A673 (cell line): ENCODE results near the gene NIT1. TPM values are rescaled to one million over a fixed set of nuclear protein-coding genes. Genes with fewer than 3 reads are reported as not detected.
"Not testable (repeated sequence)": the region's sequence is repeated elsewhere in the genome, so short reads cannot be mapped to it uniquely, and the experiment has no call there.

ENCODE experiments used
- BruUV-seq: library from RNA; stranded (reverse); fragments of 400-500 nt; replicated peaks from 2 replicates; lab custom pipeline; 2021; lab: Mats Ljungman, UMichigan
- CTCF ChIA-PET: fragments of 300-600 bp; sonication (Branson Sonifier 250); formaldehyde crosslinking; loops from one replicate; lab custom pipeline; 2022; ENCODE audit warnings: antibody characterized with exemption; lab: Charles Lee
- POLR2A ChIA-PET: fragments of 300-600 bp; sonication (Branson Sonifier 250); formaldehyde crosslinking; loops from one replicate; lab custom pipeline; 2022; ENCODE audit warnings: antibody characterized with exemption; ENCODE audit not compliant: low non-redundant PET; lab: Charles Lee
- DNase-seq: peaks from one replicate; pipeline ENCODE4 v3.0.0-alpha.2; 2015; ENCODE audit warnings: low spot score
- H3K27ac ChIP-seq: fragments of 200-600 bp; sonication (generic); 2 replicates; pipeline ENCODE4 v1.5.1; 2016; ENCODE audit warnings: mixed run types, low read depth, mild to moderate bottlenecking, mixed read lengths, antibody characterized with exemption, low read length; ENCODE audit not compliant: poor library complexity, severe bottlenecking
- H3K27me3 ChIP-seq: fragments of 200-600 bp; sonication (generic); replicated peaks from 2 replicates; pipeline ENCODE4 v1.6.1; 2017; ENCODE audit warnings: mixed run types, low read depth, mild to moderate bottlenecking, mixed read lengths, antibody characterized with exemption, low read length; ENCODE audit not compliant: insufficient read depth, poor library complexity
- H3K36me3 ChIP-seq: fragments of 200-600 bp; sonication (generic); 2 replicates; pipeline ENCODE4 v1.6.1; 2016; ENCODE audit warnings: mixed run types, mild to moderate bottlenecking, mixed read lengths, antibody characterized with exemption, low read length; ENCODE audit not compliant: insufficient read depth, poor library complexity, severe bottlenecking
- H3K4me1 ChIP-seq: fragments of 200-600 bp; sonication (generic); 2 replicates; pipeline ENCODE4 v1.6.1; 2017; ENCODE audit warnings: mixed run types, mild to moderate bottlenecking, mixed read lengths, antibody characterized with exemption, low read length; ENCODE audit not compliant: insufficient read depth, poor library complexity, severe bottlenecking
- H3K4me3 ChIP-seq: fragments of 200-600 bp; sonication (generic); 2 replicates; pipeline ENCODE4 v1.5.1; 2016; ENCODE audit warnings: low read depth, mixed run types, mild to moderate bottlenecking, mixed read lengths, low read length; ENCODE audit not compliant: poor library complexity, severe bottlenecking
- H3K9me3 ChIP-seq: fragments of 200-600 bp; sonication (generic); 2 replicates; pipeline ENCODE4 v1.6.1; 2016; ENCODE audit warnings: mixed run types, low read depth, mild to moderate bottlenecking, mixed read lengths, antibody characterized with exemption, low read length; ENCODE audit not compliant: poor library complexity, severe bottlenecking
- EZH2 ChIP-seq: fragments of 200-600 bp; sonication (generic); IDR thresholded peaks from 2 replicates; pipeline ENCODE4 v1.6.1; 2017; ENCODE audit warnings: borderline replicate concordance, low read depth, mild to moderate bottlenecking, mixed read lengths, antibody characterized with exemption, low read length; ENCODE audit not compliant: poor library complexity, severe bottlenecking
- intact Hi-C: fragments of 100-400 bp; cut with micrococcal nuclease; formaldehyde crosslinking; loops from one replicate; pipeline ENCODE4 v1.10.0; 2022; ENCODE audit not compliant: unreplicated experiment
- total RNA-seq: library from RNA; stranded (reverse); gene quantifications from 2 replicates; pipeline ENCODE4 v1.2.3, GENCODE V29; 2021
- TF ChIP-seq, protein P1 (sequence below): fragments of 300-800, 200-600 bp; sonication (generic); conservative IDR thresholded peaks from 2 replicates; pipeline ENCODE4 v1.5.1; 2017; ENCODE audit warnings: low read depth, mild to moderate bottlenecking, antibody characterized with exemption, low read length, moderate library complexity, mixed read lengths

NIT1 gene
- total RNA-seq, 1 experiment from 2014 or later: 29.3 TPM

DNA sequence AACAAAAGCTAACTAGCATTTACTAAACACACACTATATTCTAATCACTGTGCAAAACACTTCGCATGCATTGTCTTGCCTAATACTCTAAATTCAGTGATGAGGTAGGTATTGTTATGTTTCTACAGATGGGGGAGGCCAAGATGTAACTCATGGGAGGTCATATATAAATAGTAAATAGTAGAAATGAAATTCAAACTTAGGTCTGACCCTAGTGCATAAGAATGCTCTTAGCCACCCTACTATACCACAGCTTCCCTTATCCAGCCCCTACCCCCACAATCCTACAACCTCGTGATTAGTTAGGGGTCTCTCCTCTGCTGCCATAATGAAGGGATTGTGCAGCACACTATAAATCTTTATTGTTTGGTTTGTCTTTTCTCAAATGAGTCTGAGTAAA is 3.3 kb upstream of the NIT1 start:
- H3K27ac ChIP-seq: no peak overlapping the region
- no peaks in the 10 kb centered on the region for H3K36me3 ChIP-seq
- no peak for TF ChIP-seq EZH2
- TF ChIP-seq, protein P1, sequence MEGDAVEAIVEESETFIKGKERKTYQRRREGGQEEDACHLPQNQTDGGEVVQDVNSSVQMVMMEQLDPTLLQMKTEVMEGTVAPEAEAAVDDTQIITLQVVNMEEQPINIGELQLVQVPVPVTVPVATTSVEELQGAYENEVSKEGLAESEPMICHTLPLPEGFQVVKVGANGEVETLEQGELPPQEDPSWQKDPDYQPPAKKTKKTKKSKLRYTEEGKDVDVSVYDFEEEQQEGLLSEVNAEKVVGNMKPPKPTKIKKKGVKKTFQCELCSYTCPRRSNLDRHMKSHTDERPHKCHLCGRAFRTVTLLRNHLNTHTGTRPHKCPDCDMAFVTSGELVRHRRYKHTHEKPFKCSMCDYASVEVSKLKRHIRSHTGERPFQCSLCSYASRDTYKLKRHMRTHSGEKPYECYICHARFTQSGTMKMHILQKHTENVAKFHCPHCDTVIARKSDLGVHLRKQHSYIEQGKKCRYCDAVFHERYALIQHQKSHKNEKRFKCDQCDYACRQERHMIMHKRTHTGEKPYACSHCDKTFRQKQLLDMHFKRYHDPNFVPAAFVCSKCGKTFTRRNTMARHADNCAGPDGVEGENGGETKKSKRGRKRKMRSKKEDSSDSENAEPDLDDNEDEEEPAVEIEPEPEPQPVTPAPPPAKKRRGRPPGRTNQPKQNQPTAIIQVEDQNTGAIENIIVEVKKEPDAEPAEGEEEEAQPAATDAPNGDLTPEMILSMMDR: no peak
- no peak for DNase-seq
- no peak overlapping the region for H3K4me3 ChIP-seq
- POLR2A ChIA-PET: no interaction called here
- no peaks in the 10 kb centered on the region for H3K9me3 ChIP-seq
- intact Hi-C loops: no loop called here
- CTCF ChIA-PET: no interaction called here
- no peaks in the 10 kb centered on the region for H3K27me3 ChIP-seq
- peaks cover 12% of the 10 kb centered on the region for H3K4me1 ChIP-seq
- BruUV-seq: no TSS peak

DNA sequence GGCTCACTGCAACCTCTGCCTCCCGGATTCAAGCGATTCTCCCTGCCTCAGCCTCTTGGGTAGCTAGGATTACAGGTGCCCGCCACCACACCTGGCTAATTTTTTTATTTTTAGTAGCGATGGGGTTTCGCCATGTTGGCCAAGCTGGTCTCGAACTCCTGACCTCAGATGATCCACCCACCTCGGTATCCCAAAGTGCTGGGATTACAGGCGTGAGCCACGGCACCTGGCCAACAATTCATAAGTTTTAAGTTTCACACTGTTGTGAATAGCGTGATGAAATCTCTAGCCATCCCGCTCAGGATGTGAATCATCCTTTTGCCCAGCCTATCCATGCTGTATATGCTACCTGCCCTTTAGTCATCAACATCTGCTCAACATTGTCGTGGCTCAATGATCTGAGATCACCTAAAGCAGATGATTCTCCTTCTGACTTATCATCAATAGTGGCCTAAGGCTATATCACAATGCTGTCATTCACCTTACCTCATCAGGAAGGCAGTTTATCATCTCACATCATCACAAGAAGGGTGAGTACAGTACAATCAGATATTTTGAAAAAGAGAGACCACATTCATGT is 2.7 kb upstream of the NIT1 start:
- no TSS peak for BruUV-seq
- no peak overlapping the region for H3K27ac ChIP-seq
- no peaks in the 10 kb centered on the region for H3K27me3 ChIP-seq
- no peak for TF ChIP-seq EZH2
- TF ChIP-seq, protein P1: no peak
- intact Hi-C loops: no loop called here
- DNase-seq: no peak
- no peaks in the 10 kb centered on the region for H3K9me3 ChIP-seq
- H3K4me1 ChIP-seq: peaks cover 12% of the 10 kb centered on the region
- ChIA-PET POLR2A (no interaction called here), CTCF (no interaction called here)
- H3K36me3 ChIP-seq: peaks cover 6% of the 10 kb centered on the region
- no peak overlapping the region for H3K4me3 ChIP-seq

DNA sequence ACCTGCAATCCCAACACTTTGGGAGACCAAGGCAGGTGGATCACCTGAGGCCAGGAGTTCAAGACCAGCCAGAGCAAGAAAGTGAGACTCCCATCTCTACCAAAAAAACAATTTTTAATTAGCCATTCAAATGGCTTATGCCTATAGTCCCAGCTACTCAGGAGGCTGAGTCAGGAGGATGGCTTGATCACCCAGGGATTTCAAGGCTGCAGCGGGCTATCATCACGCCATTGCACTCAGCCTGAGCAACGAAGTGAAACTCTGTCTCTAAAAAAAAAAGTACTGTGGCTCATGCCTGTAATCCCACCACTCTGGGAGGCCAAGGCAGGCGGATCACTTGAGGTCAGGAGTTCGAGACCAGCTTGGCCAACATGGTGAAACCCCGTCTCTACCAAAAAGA is 1.9 kb upstream of the NIT1 start:
- POLR2A ChIA-PET, CTCF ChIA-PET, H3K27ac ChIP-seq, DNase-seq, H3K27me3 ChIP-seq, BruUV-seq, H3K4me3 ChIP-seq, intact Hi-C loops, H3K9me3 ChIP-seq: not testable (repeated sequence)
- Histone ChIP-seq H3K4me1 (peaks cover 12% of the 10 kb centered on the region), H3K36me3 (peaks cover 13% of the 10 kb centered on the region)
